Measurements from ENCODE around the gene ALG13. TPM values are rescaled to one million over a fixed set of nuclear protein-coding genes. Genes with fewer than 3 reads are reported as not detected.
"Not testable (repeated sequence)": the region's sequence is repeated elsewhere in the genome, so short reads cannot be mapped to it uniquely, and the experiment has no call there.

Gene ALG13
- total RNA-seq, 2 experiments from 2014 or later, result 62.2 to 70.5 TPM

GRCh38 chrX:111641969-111642368 is 39.0 kb upstream of the ALG13 start:
- H3K27ac ChIP-seq (ENCODE audit: low read depth, low read length, poor library complexity, severe bottlenecking), result no peak overlapping the region
- ChIA-PET POLR2A (no interaction called here), CTCF (ENCODE audit: unreplicated experiment) (no interaction called here)
- intact Hi-C loops (cut with micrococcal nuclease; ENCODE audit: unreplicated experiment), result no loop called here
- no peaks in the 10 kb centered on the region for H3K4me1 ChIP-seq (ENCODE audit: insufficient read depth, low read length, poor library complexity, severe bottlenecking)
- H3K79me2 ChIP-seq (ENCODE audit: insufficient read depth, low read depth, low read length), result no peaks in the 10 kb centered on the region
- H3K9me3 ChIP-seq (ENCODE audit: low read length), result no peaks in the 10 kb centered on the region
- no peaks in the 10 kb centered on the region for H4K20me1 ChIP-seq (ENCODE audit: insufficient read depth, low read length)
- TF ChIP-seq CTCF (conservative IDR thresholded peaks at IDR 0.05; ENCODE audit: low read length), result no peak
- TF ChIP-seq EZH2phosphoT487 (IDR thresholded peaks at IDR 0.05; ENCODE audit: borderline replicate concordance, low read depth, low read length), result no peak
- no TSS peak for BruUV-seq (replicated peaks)
- H3K36me3 ChIP-seq (ENCODE audit: insufficient read depth, low read length), result no peaks in the 10 kb centered on the region
- H3K4me2 ChIP-seq (ENCODE audit: low read length), result no peak overlapping the region
- H2AFZ ChIP-seq (ENCODE audit: low read length), result no peak overlapping the region
- H3K4me3 ChIP-seq (ENCODE audit: low read depth, low read length, poor library complexity, severe bottlenecking), result no peak overlapping the region
- H3K9me2 ChIP-seq (ENCODE audit: insufficient read depth, low read length), result no peaks in the 10 kb centered on the region
- DNase-seq (ENCODE audit: low spot score), result no peak

GRCh38 chrX:111645165-111645564 is 35.8 kb upstream of the ALG13 start:
- H3K9me2 ChIP-seq (ENCODE audit: insufficient read depth, low read length); H3K79me2 ChIP-seq (ENCODE audit: insufficient read depth, low read depth, low read length); H4K20me1 ChIP-seq (ENCODE audit: insufficient read depth, low read length); BruUV-seq (replicated peaks); POLR2A ChIA-PET; intact Hi-C loops (cut with micrococcal nuclease; ENCODE audit: unreplicated experiment); H3K4me1 ChIP-seq (ENCODE audit: insufficient read depth, low read length, poor library complexity, severe bottlenecking); H2AFZ ChIP-seq (ENCODE audit: low read length); H3K4me2 ChIP-seq (ENCODE audit: low read length); CTCF ChIA-PET (ENCODE audit: unreplicated experiment); H3K27ac ChIP-seq (ENCODE audit: low read depth, low read length, poor library complexity, severe bottlenecking); DNase-seq (ENCODE audit: low spot score); H3K9me3 ChIP-seq (ENCODE audit: low read length); H3K4me3 ChIP-seq (ENCODE audit: low read depth, low read length, poor library complexity, severe bottlenecking); H3K36me3 ChIP-seq (ENCODE audit: insufficient read depth, low read length): not testable (repeated sequence)

GRCh38 chrX:111645607-111646006 is 35.4 kb upstream of the ALG13 start:
- no peaks in the 10 kb centered on the region for H3K79me2 ChIP-seq (ENCODE audit: insufficient read depth, low read depth, low read length)
- ChIA-PET POLR2A (no interaction called here), CTCF (ENCODE audit: unreplicated experiment) (no interaction called here)
- no peak overlapping the region for H3K27ac ChIP-seq (ENCODE audit: low read depth, low read length, poor library complexity, severe bottlenecking)
- no peaks in the 10 kb centered on the region for H4K20me1 ChIP-seq (ENCODE audit: insufficient read depth, low read length)
- H3K9me3 ChIP-seq (ENCODE audit: low read length), result no peaks in the 10 kb centered on the region
- H3K9me2 ChIP-seq (ENCODE audit: insufficient read depth, low read length), result no peaks in the 10 kb centered on the region
- no peak overlapping the region for H3K4me2 ChIP-seq (ENCODE audit: low read length)
- BruUV-seq (replicated peaks), result no TSS peak
- no peak overlapping the region for H2AFZ ChIP-seq (ENCODE audit: low read length)
- DNase-seq (ENCODE audit: low spot score), result no peak
- TF ChIP-seq EZH2phosphoT487 (IDR thresholded peaks at IDR 0.05; ENCODE audit: borderline replicate concordance, low read depth, low read length), result no peak
- TF ChIP-seq CTCF (conservative IDR thresholded peaks at IDR 0.05; ENCODE audit: low read length), result no peak
- no peaks in the 10 kb centered on the region for H3K36me3 ChIP-seq (ENCODE audit: insufficient read depth, low read length)
- no peak overlapping the region for H3K4me3 ChIP-seq (ENCODE audit: low read depth, low read length, poor library complexity, severe bottlenecking)
- H3K4me1 ChIP-seq (ENCODE audit: insufficient read depth, low read length, poor library complexity, severe bottlenecking), result no peaks in the 10 kb centered on the region
- intact Hi-C loops (cut with micrococcal nuclease; ENCODE audit: unreplicated experiment), result no loop called here
